H1 (cell line): Measurements from ENCODE around the gene CD300LB. TPM values are rescaled to one million over a fixed set of nuclear protein-coding genes. Genes with fewer than 3 reads are reported as not detected.

Experiments
- BACH1 ChIP-seq: IDR thresholded peaks from 2 replicates; pipeline ENCODE4 v1.6.1; 2012; ENCODE audit warnings: low read length, improper control_type of control experiment
- BCL11A ChIP-seq, 2 experiments: IDR thresholded peaks; one replicate each; pipeline ENCODE4 v1.6.1; 2011; ENCODE audit warnings: low read depth in 2 of 2, low read length in 2 of 2, mild to moderate bottlenecking in 2 of 2
- E2F6 ChIP-seq: IDR thresholded peaks from 2 replicates; pipeline ENCODE4 v1.6.1; 2012; ENCODE audit warnings: inconsistent platforms
- EGR1 ChIP-seq: IDR thresholded peaks from 2 replicates; pipeline ENCODE4 v1.6.1; 2011; ENCODE audit warnings: low read depth, low read length, borderline replicate concordance
- HDAC6 ChIP-seq: IDR thresholded peaks from one replicate; pipeline ENCODE4 v1.7.1; 2012; ENCODE audit warnings: low read depth, mild to moderate bottlenecking, inconsistent platforms, low read length, moderate library complexity
- JUND ChIP-seq: IDR thresholded peaks from 2 replicates; pipeline ENCODE4 v1.6.1; 2011; ENCODE audit warnings: mild to moderate bottlenecking, improper control_type of control experiment, low read length
- KDM4A ChIP-seq: IDR thresholded peaks from one replicate; pipeline ENCODE4 v1.7.1; 2012; ENCODE audit warnings: low read depth, mild to moderate bottlenecking, moderate library complexity, low read length, inconsistent platforms; ENCODE audit not compliant: severe bottlenecking
- KDM5A ChIP-seq: fragments of 200-600 bp; IDR thresholded peaks from 2 replicates; pipeline ENCODE4 v1.7.1; 2012; ENCODE audit warnings: mild to moderate bottlenecking, low read length, inconsistent platforms, mixed read lengths
- MAX ChIP-seq: IDR thresholded peaks from 2 replicates; pipeline ENCODE4 v1.6.1; 2012; ENCODE audit warnings: inconsistent platforms
- POLR2AphosphoS5 ChIP-seq: IDR thresholded peaks from 2 replicates; pipeline ENCODE4 v1.6.1; 2011; ENCODE audit warnings: low read depth, low read length
- RAD21 ChIP-seq, 2 experiments: IDR thresholded peaks in 1 of 2; conservative IDR thresholded peaks in 1 of 2; 2 replicates each; pipeline ENCODE4 v1.6.1; 2011; ENCODE audit warnings: low read depth in 2 of 2, low read length in 2 of 2, improper control_type of control experiment in 1 of 2, inconsistent platforms in 1 of 2, mild to moderate bottlenecking in 1 of 2, moderate library complexity in 1 of 2
- RFX5 ChIP-seq: IDR thresholded peaks from 2 replicates; pipeline ENCODE4 v1.6.1; 2011; ENCODE audit warnings: low read depth, low read length, improper control_type of control experiment, borderline replicate concordance
- SIN3A ChIP-seq, 2 experiments: IDR thresholded peaks in 1 of 2; conservative IDR thresholded peaks in 1 of 2; 2 replicates each; pipeline ENCODE4 v1.6.1; 2011 to 2012; ENCODE audit warnings: low read length in 2 of 2, improper control_type of control experiment in 1 of 2, low read depth in 1 of 2, mild to moderate bottlenecking in 1 of 2
- SIX5 ChIP-seq: IDR thresholded peaks from 2 replicates; pipeline ENCODE4 v1.6.1; 2011; ENCODE audit warnings: mild to moderate bottlenecking, low read depth, low read length
- SP2 ChIP-seq: IDR thresholded peaks from 2 replicates; pipeline ENCODE4 v1.6.1; 2012; ENCODE audit warnings: mild to moderate bottlenecking, low read length, inconsistent platforms
- TAF1 ChIP-seq: IDR thresholded peaks from 2 replicates; pipeline ENCODE4 v1.6.1; 2011; ENCODE audit warnings: mild to moderate bottlenecking, low read depth, low read length
- TAF7 ChIP-seq: optimal IDR thresholded peaks from 2 replicates; pipeline ENCODE3; 2011; ENCODE audit warnings: low read depth, mild to moderate bottlenecking, inconsistent platforms, low read length, moderate library complexity, borderline replicate concordance
- TCF12 ChIP-seq: IDR thresholded peaks from 2 replicates; pipeline ENCODE4 v1.6.1; 2011; ENCODE audit warnings: low read depth, mild to moderate bottlenecking, low read length
- TEAD4 ChIP-seq: IDR thresholded peaks from 2 replicates; pipeline ENCODE4 v1.6.1; 2012; ENCODE audit warnings: low read depth, low read length, inconsistent platforms, mixed read lengths
- USF2 ChIP-seq: IDR thresholded peaks from 2 replicates; pipeline ENCODE4 v1.6.1; 2011; ENCODE audit warnings: low read length, improper control_type of control experiment
- YY1 ChIP-seq: IDR thresholded peaks from 2 replicates; pipeline ENCODE4 v1.6.1; 2011; ENCODE audit warnings: low read depth, mild to moderate bottlenecking, low read length
- polyA plus RNA-seq, 7 experiments: library from polyadenylated mRNA; depleted of rRNA in 3 of 7; stranded (reverse) in 5 of 7; unstranded in 2 of 7; fragments of >200 nt in 5 of 7; fragments of 200-250 nt in 2 of 7; gene quantifications; 1 replicate in 5 of 7; 2 replicates in 1 of 7; 4 replicates in 1 of 7; pipeline versions ENCODE4 v1.2.1 to v1.2.3, GENCODE V29; 2011 to 2013; ENCODE audit warnings: missing spikeins in 2 of 7, mixed read lengths in 2 of 7
- total RNA-seq: library from RNA; stranded (reverse); fragmentation: NEBNext Ultra II Directional; extraction: Animal tissue kit (Norgen Biotek cat#: 25700); gene quantifications from 2 replicates; pipeline ENCODE4 v1.2.1, GENCODE V29; 2021
- TF ChIP-seq, protein P1 (sequence below): IDR thresholded peaks from 2 replicates; pipeline ENCODE4 v1.6.1; 2012; ENCODE audit warnings: low read length, inconsistent platforms

The CD300LB gene
- total and polyA plus RNA-seq, 2 of the 8 experiments (the other 6 are each of a cell fraction or from before 2014, with no cell fraction given): not detected

DNA sequence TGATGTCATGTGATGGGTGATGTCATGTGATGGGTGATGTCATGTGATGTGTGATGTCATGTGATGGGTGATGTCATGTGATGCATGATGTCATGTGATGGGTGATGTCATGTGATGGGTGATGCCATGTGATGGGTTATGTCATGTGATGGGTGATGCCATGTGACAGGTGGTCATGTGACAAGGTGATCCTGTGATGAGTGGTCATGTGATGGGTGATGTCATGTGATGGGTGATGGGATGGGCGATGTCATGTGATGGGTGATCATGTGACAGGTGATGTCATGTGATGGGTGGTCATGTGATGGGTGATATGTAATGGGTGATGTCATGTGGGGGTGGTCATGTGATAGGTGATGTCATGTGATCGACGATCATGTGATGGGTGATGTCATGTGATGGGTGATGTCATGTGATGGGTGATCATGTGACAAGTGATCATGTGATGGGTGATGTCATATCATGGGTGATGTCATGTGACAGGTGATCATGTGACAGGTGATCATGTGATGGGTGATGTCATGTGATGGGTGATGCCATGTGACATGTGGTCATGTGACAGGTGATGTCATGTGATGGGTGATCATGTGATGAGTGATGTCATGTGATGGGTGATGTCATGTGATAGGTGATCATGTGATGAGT is 17.2 kb downstream of the CD300LB start (continued):
- TF ChIP-seq BCL11A (IDR thresholded peaks at IDR 0.05; ENCODE audit: low read depth in 2 of 2, low read length in 2 of 2): no peak
- TF ChIP-seq E2F6: no peak
- no peak for TF ChIP-seq TEAD4
- no peak for TF ChIP-seq SP2
- TF ChIP-seq TCF12: no peak
- TF ChIP-seq MAX: peak; percentile 37
- no peak for TF ChIP-seq YY1
- TF ChIP-seq JUND: peak; percentile 45; the same call in 1 of the 2 replicates
- TF ChIP-seq KDM5A: no peak
- TF ChIP-seq, protein P1, sequence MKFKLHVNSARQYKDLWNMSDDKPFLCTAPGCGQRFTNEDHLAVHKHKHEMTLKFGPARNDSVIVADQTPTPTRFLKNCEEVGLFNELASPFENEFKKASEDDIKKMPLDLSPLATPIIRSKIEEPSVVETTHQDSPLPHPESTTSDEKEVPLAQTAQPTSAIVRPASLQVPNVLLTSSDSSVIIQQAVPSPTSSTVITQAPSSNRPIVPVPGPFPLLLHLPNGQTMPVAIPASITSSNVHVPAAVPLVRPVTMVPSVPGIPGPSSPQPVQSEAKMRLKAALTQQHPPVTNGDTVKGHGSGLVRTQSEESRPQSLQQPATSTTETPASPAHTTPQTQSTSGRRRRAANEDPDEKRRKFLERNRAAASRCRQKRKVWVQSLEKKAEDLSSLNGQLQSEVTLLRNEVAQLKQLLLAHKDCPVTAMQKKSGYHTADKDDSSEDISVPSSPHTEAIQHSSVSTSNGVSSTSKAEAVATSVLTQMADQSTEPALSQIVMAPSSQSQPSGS: peak; percentile 99
- TF ChIP-seq USF2: peak; percentile 90
- TF ChIP-seq SIX5: no peak
- TF ChIP-seq HDAC6: no peak
- no peak for TF ChIP-seq BACH1
- TF ChIP-seq KDM4A: no peak
- no peak for TF ChIP-seq TAF1
- TF ChIP-seq TAF7: no peak
- no peak for TF ChIP-seq RAD21 (IDR thresholded peaks at IDR 0.05 in 1 of 2, conservative IDR thresholded peaks at IDR 0.05 in 1 of 2; ENCODE audit: low read depth in 2 of 2, low read length in 2 of 2)
- no peak for TF ChIP-seq POLR2AphosphoS5
- no peak for TF ChIP-seq EGR1
- TF ChIP-seq SIN3A (conservative IDR thresholded peaks at IDR 0.05 in 1 of 2, IDR thresholded peaks at IDR 0.05 in 1 of 2; ENCODE audit: low read depth in 1 of 2, low read length in 2 of 2): peak; percentile 81 to 91; a peak in 2 of 4 replicates
- TF ChIP-seq RFX5: no peak
